Activated T-cell treated with anti-CD3 and anti-CD28 coated beads, Interleukin-2, amount 50 U/mL, for 24 hours (primary cell): ENCODE results near the gene DGLUCY.
A peak's percentile ranks its signal among the peaks of the same experiment; 100 is the strongest.
"Not testable (repeated sequence)": the region's sequence is repeated elsewhere in the genome, so short reads cannot be mapped to it uniquely, and the experiment has no call there.

ENCODE experiments used
- DNase-seq: peaks from one replicate; pipeline ENCODE4 v3.0.0-alpha.2; 2020
- H3K27ac Mint-ChIP-seq: 2 replicates; pipeline ENCODE4 v1.8.0; 2020; ENCODE audit warnings: mild to moderate bottlenecking, mixed read lengths
- H3K27me3 Mint-ChIP-seq: 2 replicates; pipeline ENCODE4 v1.8.0; 2020; ENCODE audit warnings: mixed read lengths
- H3K36me3 Mint-ChIP-seq: 2 replicates; pipeline ENCODE4 v1.8.0; 2020; ENCODE audit warnings: low read depth, mixed read lengths
- H3K4me1 Mint-ChIP-seq: 2 replicates; pipeline ENCODE4 v1.8.0; 2020; ENCODE audit warnings: low read depth, mixed read lengths
- H3K4me3 Mint-ChIP-seq: 2 replicates; pipeline ENCODE4 v1.8.0; 2020; ENCODE audit warnings: mild to moderate bottlenecking, moderate library complexity, mixed read lengths
- H3K9me3 Mint-ChIP-seq: 2 replicates; pipeline ENCODE4 v1.8.0; 2020; ENCODE audit warnings: mixed read lengths

DGLUCY gene

DNA sequence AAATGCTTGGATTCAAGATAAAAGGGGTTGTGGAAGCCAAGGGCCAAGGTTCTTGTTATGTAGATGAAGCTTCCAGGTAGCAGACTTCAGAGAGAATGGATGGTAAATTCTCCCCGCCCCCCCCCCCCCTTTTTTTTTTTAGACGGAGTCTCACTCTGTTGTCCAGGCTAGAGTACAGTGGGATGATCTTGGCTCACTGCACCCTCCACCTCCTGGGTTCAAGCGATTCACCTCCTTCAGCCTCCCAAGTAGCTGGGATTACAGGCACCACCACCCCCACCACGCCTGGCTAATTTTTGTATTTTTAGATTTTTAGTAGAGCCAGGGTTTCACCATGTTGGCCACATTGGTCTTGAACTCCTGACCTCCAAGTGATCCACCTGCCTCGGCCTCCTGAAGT lies 4.1 kb downstream of the DGLUCY start:
- H3K4me1 Mint-ChIP-seq = peaks cover 69% of the 10 kb centered on the region
- no peaks in the 10 kb centered on the region for H3K27me3 Mint-ChIP-seq
- H3K4me3 Mint-ChIP-seq = no peak overlapping the region
- H3K9me3 Mint-ChIP-seq = no peaks in the 10 kb centered on the region
- peak overlapping the region; percentile 98 for H3K27ac Mint-ChIP-seq
- H3K36me3 Mint-ChIP-seq = peaks cover 66% of the 10 kb centered on the region
- DNase-seq = no peak

DNA sequence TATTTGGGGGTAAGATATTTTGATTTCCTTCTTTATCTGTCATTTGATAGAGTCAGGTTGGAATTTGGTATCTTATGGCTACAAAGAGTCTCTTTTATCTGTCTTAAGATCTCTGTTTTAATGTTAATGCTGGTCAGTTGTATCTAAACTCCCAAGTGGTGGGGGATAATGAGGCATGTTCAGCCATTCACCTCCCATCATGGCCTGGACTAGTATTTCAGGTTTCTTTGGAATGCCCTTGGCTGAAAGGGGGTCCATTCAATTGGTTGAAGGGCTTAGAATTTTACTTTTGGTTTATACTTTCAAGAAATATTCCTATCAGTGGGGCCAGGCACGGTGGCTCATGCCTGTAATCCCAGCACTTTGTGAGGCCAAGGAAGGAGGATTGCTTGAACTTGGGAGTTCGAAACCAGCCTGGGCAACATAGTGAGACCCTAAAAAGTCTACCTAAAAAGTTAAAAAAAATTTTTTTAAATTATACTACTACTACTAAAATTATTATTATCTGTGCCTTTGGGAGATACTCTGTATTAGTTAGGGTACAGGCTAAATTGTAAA lies 4.7 kb downstream of the DGLUCY start:
- peaks cover 71% of the 10 kb centered on the region for H3K36me3 Mint-ChIP-seq
- no peaks in the 10 kb centered on the region for H3K27me3 Mint-ChIP-seq
- H3K9me3 Mint-ChIP-seq = no peaks in the 10 kb centered on the region
- peak overlapping the region; percentile 77 for H3K27ac Mint-ChIP-seq
- peaks cover 70% of the 10 kb centered on the region for H3K4me1 Mint-ChIP-seq
- no peak for DNase-seq
- H3K4me3 Mint-ChIP-seq = no peak overlapping the region

DNA sequence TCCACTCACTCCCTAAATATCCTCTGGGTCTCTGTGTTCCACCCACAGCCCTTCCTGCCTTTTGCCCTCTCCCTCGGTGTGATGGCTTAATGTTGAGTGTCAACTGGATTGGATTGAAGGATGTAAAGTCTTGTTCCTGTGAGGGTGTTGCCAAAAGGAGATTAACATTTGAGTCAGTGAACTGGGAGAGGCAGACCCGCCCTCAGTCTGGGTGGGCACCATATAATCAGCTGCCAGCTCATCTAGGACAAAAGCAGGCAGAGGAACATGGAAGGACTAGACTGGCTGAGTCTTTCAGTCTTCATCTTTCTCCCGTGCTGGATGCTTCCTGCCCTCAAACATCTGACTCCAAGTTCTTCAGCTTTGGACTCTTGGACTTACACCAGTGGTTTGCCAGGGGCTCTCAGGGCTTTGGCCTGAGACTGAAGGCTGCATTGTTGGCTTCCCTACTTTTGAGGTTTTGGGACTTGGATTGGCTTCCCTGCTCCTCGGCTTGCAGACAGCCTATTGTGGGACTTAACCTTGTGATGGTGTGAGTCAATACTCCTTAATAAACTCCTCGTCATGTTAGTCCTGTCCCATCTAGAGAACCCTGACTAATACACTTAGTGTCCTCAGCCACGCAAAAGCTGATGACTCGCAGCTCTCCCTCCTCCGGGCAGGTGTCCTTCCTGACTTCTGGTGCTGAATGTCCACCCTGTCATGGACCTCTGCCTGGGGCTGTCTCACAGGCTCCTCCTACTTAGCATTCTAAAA lies 5.9 kb downstream of the DGLUCY start:
- Mint-ChIP-seq H3K4me1 (peaks cover 73% of the 10 kb centered on the region), H3K27me3 (no peaks in the 10 kb centered on the region), H3K4me3 (no peak overlapping the region), H3K36me3 (peaks cover 78% of the 10 kb centered on the region), H3K27ac (peak overlapping the region; percentile 62), H3K9me3 (no peaks in the 10 kb centered on the region)
- DNase-seq = no peak

DNA sequence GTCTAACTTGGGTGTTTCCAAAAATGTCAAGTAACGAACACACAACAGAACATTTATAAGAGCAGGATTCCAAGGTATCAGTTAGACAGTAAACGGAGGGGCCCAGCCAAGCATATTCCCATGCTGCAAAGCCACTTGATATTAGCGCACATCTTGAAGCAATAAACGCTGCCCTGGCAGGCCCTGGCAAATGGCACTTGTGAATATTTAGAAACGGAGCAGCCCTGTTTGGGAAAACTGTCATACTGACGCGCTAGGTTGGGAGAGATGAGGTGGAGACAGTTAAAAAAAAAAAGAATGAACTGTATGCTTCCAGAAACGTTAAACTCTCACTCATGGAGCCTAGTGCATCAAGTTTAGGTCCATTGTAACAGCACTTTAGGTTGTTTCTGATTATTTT lies 9.3 kb downstream of the DGLUCY start:
- H3K36me3 Mint-ChIP-seq = peaks cover 81% of the 10 kb centered on the region

DNA sequence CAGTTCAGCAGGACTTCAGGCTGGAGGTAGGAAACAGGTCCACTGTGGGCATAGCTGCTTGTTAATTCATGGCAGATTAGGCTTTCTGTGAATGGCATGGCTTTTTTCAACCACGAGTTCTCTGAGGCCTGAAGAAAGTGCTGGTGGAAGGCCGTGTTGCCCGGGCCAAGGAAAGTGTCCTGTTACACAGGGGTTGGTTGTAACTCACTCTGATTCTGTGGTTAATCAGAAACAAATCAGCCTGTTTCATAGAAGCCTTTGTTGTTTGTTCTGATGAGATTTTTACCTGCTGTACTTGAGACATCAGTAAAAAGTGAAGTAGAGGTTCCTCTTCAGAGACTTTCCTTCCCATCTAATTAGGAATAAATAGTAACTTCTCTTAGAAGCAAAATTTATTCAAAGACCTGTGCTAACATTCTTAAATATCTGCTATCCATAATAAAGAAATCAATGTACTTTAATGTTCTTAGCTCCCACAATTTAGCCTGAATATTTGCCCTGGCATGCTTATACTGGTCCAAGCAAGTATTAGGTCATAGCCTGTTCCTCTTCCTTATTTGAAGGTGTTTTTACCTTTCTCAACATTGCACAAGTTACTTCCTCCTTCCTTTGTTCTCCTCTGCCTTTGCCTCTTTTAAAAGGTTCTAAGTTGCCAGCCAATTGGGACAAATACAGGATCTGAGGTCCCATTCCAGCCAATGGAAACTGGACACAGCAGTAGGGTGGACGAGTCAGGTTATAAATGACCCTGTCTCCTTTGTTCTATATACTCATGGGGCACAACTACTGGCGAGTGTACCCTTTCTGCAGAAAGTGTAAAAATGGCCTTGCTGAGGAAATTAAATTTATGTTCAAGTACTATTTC lies 10.8 kb downstream of the DGLUCY start:
- H3K27ac Mint-ChIP-seq = peak overlapping the region; percentile 48
- DNase-seq, H3K27me3 Mint-ChIP-seq, H3K9me3 Mint-ChIP-seq, H3K4me3 Mint-ChIP-seq: not testable (repeated sequence)
- peaks cover 46% of the 10 kb centered on the region for H3K4me1 Mint-ChIP-seq
- peaks cover 74% of the 10 kb centered on the region for H3K36me3 Mint-ChIP-seq

More for the DNA sequence above, 9.3 kb downstream of the DGLUCY start:
- H3K4me1 Mint-ChIP-seq = peaks cover 52% of the 10 kb centered on the region
- H3K27me3 Mint-ChIP-seq = no peaks in the 10 kb centered on the region
- no peak for DNase-seq
- no peak overlapping the region for H3K4me3 Mint-ChIP-seq
- H3K27ac Mint-ChIP-seq = no peak overlapping the region
- H3K9me3 Mint-ChIP-seq = no peaks in the 10 kb centered on the region

DNA sequence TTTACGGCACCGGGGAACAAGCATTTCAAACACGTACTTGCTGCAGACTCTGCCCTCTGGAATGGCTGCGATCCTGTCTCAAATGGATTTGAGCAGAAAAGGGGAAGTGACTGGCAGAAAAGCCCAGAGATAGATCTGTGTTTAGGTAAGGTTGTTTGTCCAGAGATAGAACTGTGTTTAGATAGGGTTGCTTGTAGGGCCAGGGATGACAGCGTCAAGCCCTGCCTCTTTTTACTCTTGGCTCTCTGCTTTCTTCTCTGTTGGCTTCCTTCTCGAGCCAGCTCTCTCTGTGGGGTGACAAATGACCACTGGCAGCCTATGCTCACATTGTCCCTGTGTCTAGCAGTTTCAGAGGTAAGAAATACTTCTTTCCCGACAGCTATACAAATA lies 11.4 kb downstream of the DGLUCY start:
- H3K36me3 Mint-ChIP-seq = peaks cover 73% of the 10 kb centered on the region
- peaks cover 41% of the 10 kb centered on the region for H3K4me1 Mint-ChIP-seq
- DNase-seq = no peak

DNA sequence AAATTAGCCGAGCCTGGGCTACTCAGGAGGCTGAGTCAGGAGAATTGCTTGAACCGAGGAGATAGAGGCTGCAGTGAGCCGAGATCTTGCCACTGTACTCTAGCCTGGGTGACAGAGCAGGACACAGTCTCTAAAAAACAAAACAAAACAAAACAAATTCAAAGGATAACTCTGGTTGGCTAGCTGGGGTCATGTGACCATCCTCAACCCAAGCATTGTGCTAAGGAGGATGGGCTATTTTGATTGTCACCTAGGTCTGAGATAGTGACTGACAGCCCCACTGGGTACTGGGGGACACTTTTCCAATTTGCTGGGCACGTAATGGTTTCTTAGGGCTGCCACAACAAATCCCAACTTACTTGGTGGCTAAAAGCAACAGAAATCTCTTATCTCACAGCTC lies 11.9 kb downstream of the DGLUCY start:
- H3K36me3 Mint-ChIP-seq = peaks cover 74% of the 10 kb centered on the region
- DNase-seq = no peak
- peak overlapping the region; percentile 54 for H3K27ac Mint-ChIP-seq
- no peaks in the 10 kb centered on the region for H3K9me3 Mint-ChIP-seq
- H3K27me3 Mint-ChIP-seq = no peaks in the 10 kb centered on the region
- H3K4me1 Mint-ChIP-seq = peaks cover 38% of the 10 kb centered on the region
- H3K4me3 Mint-ChIP-seq = no peak overlapping the region

More for the DNA sequence above, 11.4 kb downstream of the DGLUCY start:
- Mint-ChIP-seq H3K4me3 (no peak overlapping the region), H3K27me3 (no peaks in the 10 kb centered on the region), H3K9me3 (no peaks in the 10 kb centered on the region), H3K27ac (no peak overlapping the region)

DNA sequence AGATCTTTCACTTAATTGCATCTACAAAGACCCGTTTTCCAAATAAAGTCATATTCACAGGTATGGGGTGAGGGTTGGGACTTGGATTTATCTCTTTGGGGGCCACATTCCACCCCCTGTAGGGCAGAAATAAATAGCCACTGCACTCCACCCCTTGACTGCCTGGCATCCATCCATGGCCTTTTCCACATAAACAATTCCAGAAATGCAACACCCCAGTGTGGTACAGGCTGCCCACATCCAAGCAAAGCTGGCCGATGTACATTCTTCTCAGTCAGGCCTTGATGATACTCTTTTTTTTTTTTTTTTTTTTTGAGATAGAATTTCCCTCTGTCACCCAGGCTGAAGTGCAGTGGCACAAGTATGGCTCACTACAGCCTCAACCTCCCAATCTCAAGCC lies 12.9 kb downstream of the DGLUCY start:
- Mint-ChIP-seq H3K4me1 (peaks cover 31% of the 10 kb centered on the region), H3K9me3 (no peaks in the 10 kb centered on the region), H3K27ac (no peak overlapping the region), H3K4me3 (no peak overlapping the region), H3K36me3 (peaks cover 76% of the 10 kb centered on the region), H3K27me3 (no peaks in the 10 kb centered on the region)
- DNase-seq = no peak

DNA sequence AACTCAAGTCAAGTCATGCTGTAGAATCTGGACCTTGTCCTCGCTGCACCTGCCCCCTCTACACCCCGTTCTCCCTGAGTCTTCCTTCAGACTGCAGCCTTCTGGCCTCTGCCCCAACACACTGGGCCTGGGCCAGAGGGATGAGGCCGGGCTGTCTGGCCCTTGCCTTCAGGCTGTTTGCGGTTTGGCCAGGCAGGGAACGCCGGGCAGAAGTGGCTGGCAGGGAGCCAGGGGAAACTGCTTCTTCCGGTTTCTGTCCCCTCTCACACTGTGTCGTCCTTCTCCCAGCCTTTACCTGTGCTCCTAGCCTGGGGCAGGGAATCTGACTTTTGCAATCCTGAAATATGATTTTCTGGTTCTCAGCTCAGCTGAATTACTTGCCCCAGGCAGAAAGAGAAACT lies 13.5 kb downstream of the DGLUCY start:
- no peak for DNase-seq
- H3K27me3 Mint-ChIP-seq = no peaks in the 10 kb centered on the region
- peaks cover 81% of the 10 kb centered on the region for H3K36me3 Mint-ChIP-seq
- peaks cover 30% of the 10 kb centered on the region for H3K4me1 Mint-ChIP-seq
- no peak overlapping the region for H3K4me3 Mint-ChIP-seq
- H3K27ac Mint-ChIP-seq = no peak overlapping the region
- H3K9me3 Mint-ChIP-seq = no peaks in the 10 kb centered on the region

DNA sequence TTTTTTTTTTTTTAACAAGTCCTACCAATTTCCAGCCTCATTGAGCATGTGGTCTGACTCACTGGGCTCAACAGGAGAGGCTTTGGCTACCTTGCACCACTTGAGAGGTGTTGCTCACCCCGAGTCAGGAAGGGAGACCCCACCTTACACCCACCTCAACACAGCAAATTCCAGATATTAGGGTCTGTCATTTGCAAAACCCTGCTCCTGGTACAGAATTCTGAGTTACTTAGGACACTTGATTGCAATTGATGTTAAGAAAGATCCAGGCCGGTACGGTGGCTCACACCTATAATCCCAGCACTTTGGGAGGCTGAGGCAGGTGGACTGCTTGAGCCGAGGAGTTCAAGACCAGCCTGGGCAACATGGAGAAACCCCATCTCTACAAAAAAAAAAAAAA lies 14.1 kb downstream of the DGLUCY start:
- Mint-ChIP-seq H3K4me1 (peaks cover 28% of the 10 kb centered on the region), H3K36me3 (peaks cover 83% of the 10 kb centered on the region), H3K27me3 (no peaks in the 10 kb centered on the region), H3K27ac (no peak overlapping the region), H3K9me3 (no peaks in the 10 kb centered on the region), H3K4me3 (no peak overlapping the region)
- no peak for DNase-seq

DNA sequence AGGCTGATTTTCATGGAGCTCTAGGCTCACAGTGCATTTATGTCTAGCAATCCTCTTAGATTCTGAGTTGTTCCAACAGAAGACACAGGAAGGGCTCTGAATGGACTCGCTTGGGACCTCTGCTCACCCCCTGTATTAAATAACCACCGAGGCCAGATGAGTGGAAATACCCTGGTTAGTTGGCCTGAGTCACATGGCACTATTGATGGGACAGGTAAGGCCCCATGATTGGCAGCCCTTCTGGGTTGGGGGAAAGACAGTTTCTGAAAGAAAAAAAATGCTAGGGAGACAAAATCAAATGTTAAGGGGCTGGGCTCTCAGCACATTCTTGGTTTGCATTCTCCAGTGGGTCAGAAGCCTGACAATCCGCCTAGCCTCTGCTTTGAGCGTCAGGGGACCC lies 14.8 kb downstream of the DGLUCY start:
- no peak for DNase-seq
- Mint-ChIP-seq H3K9me3 (no peaks in the 10 kb centered on the region), H3K4me3 (no peak overlapping the region), H3K36me3 (peaks cover 82% of the 10 kb centered on the region), H3K4me1 (peaks cover 22% of the 10 kb centered on the region), H3K27me3 (no peaks in the 10 kb centered on the region), H3K27ac (peak overlapping the region; percentile 65)

DNA sequence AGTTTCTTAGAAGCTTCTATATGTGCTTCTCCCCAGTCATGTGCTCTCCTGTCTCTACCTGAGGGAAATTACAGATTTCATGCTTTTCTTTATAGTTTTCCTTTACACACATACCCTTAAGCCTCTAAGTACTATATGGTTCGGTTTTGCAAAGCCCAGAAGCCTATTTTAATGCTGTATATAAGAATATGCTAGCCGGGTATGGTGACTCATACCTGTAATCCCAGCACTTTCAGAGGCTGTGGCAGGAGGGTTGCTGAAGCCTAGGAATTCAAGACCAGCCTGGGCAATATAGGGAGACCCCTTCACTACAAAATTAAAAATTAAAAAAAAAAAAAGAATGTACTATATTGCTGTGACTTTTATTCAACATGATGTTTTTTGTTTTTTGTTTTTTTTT lies 15.4 kb downstream of the DGLUCY start:
- DNase-seq = no peak

DNA sequence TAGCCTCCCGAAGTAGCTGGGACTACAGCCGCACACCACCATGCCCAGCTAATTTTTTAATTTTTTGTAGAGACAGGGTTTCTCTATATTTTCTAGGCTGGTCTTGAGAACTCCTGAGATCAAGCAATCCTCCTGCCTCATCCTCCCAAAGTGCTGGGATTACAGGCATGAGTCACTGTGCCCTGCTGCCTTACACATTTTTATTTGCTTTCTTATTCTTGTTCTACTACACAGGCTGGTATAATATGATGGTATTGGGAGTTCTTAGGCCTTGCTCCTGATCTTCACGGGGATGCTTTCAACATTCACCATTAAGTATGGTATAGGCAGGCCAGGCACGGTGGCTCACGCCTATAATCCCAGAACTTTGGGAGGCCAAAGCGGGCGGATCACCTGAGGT lies 21.2 kb downstream of the DGLUCY start:
- no peak for DNase-seq
- no peak overlapping the region for H3K4me3 Mint-ChIP-seq
- no peaks in the 10 kb centered on the region for H3K27me3 Mint-ChIP-seq
- no peaks in the 10 kb centered on the region for H3K9me3 Mint-ChIP-seq
- peaks cover 25% of the 10 kb centered on the region for H3K4me1 Mint-ChIP-seq
- H3K36me3 Mint-ChIP-seq = peaks cover 64% of the 10 kb centered on the region
- H3K27ac Mint-ChIP-seq = no peak overlapping the region

More for the DNA sequence above, 15.4 kb downstream of the DGLUCY start:
- Mint-ChIP-seq H3K9me3 (no peaks in the 10 kb centered on the region), H3K4me3 (no peak overlapping the region), H3K36me3 (peaks cover 84% of the 10 kb centered on the region), H3K27me3 (no peaks in the 10 kb centered on the region), H3K4me1 (peaks cover 18% of the 10 kb centered on the region), H3K27ac (peak overlapping the region; percentile 47)

DNA sequence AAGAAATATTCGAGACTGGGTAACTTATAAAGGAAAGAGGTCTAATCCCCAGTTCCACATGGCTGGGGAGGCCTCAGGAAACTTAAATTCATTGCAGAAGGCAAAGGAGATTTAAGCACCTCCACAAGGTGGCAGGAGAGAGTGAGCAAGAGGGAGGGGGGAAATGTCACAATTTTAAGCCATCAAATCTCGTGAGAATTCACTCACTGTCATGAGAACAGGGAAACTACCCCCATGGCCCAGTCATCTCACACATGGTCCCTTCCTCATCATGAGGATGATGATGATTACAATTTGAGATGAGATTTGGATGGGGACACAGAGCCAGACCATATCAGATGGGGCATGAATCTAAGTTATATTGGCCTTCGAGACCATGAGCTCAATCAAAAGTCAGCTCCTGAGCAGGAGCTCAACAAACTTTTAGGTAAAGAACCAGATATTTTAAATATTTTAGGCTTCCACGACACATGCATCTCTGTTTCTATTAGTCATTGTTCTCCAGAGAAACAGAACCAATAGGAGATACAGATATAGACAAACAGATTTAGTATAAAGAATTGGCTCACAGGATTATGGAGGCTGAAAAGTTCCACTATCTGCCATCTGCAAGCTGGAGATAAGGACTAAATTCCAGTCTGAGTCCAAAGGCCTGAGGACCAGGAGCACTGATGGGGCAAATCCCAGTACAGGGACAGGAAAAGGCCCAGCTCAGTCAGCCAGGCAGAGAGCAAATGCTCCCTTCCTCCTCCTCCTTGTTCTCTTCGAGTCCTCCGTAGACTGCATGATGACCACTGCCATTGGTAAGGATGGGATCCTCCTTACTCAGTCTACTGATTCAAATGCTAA lies 24.9 kb downstream of the DGLUCY start:
- peaks cover 55% of the 10 kb centered on the region for H3K36me3 Mint-ChIP-seq

More for the DNA sequence above, 24.9 kb downstream of the DGLUCY start:
- Mint-ChIP-seq H3K9me3 (no peaks in the 10 kb centered on the region), H3K4me1 (peaks cover 50% of the 10 kb centered on the region), H3K27ac (peak overlapping the region; percentile 82), H3K4me3 (no peak overlapping the region), H3K27me3 (no peaks in the 10 kb centered on the region)
- peak; percentile 44 for DNase-seq
